CD14-positive monocyte (primary cell): ENCODE measurements around the gene CAMK1G. TPM values are rescaled to one million over a fixed set of nuclear protein-coding genes. Genes with fewer than 3 reads are reported as not detected.
A peak's percentile ranks its signal among the peaks of the same experiment; 100 is the strongest.

Experiments used
- DNase-seq, 3 donors: peaks; one replicate each; pipeline ENCODE4 v3.0.0-alpha.2; 2011 to 2022
- H2AFZ ChIP-seq: 2 replicates; pipeline ENCODE4 v1.6.0; 2012; ENCODE audit warnings: mild to moderate bottlenecking, low read depth, low read length, inconsistent platforms; ENCODE audit not compliant: insufficient read depth, poor library complexity, severe bottlenecking
- H3K27ac ChIP-seq, 2 donors: 1 replicate in 1 of 2; 2 replicates in 1 of 2; pipeline ENCODE4 v1.5.1; 2012 to 2013; ENCODE audit warnings: low read length in 2 of 2, control low read depth in 1 of 2, inconsistent platforms in 1 of 2, low read depth in 1 of 2, mild to moderate bottlenecking in 1 of 2
- H3K27me3 ChIP-seq, 2 donors: one replicate each; pipeline versions ENCODE4 v1.6.0 to v1.6.1; 2011 to 2013; ENCODE audit warnings: low read length in 2 of 2; ENCODE audit not compliant: control insufficient read depth in 2 of 2, insufficient read depth in 2 of 2
- H3K36me3 ChIP-seq, 2 donors: replicated peaks in 1 of 2; 1 replicate in 1 of 2; 2 replicates in 1 of 2; pipeline versions ENCODE4 v1.5.1 to v1.6.1; 2012 to 2013; ENCODE audit warnings: low read length in 2 of 2, control low read depth in 1 of 2, inconsistent platforms in 1 of 2, mild to moderate bottlenecking in 1 of 2; ENCODE audit not compliant: insufficient read depth in 2 of 2, control insufficient read depth in 1 of 2
- H3K4me1 ChIP-seq, 2 donors: 1 replicate in 1 of 2; 2 replicates in 1 of 2; pipeline versions ENCODE4 v1.5.1 to v1.6.1; 2012 to 2013; ENCODE audit warnings: low read length in 2 of 2, control low read depth in 1 of 2, inconsistent platforms in 1 of 2, mild to moderate bottlenecking in 1 of 2, moderate library complexity in 1 of 2; ENCODE audit not compliant: insufficient read depth in 2 of 2, control insufficient read depth in 1 of 2
- H3K4me2 ChIP-seq: replicated peaks from 2 replicates; pipeline ENCODE3; 2012; ENCODE audit warnings: low read length, moderate library complexity, mild to moderate bottlenecking; ENCODE audit not compliant: poor library complexity, severe bottlenecking; ENCODE audit errors: extremely low read depth
- H3K4me3 ChIP-seq, 3 experiments: fragments of 200-600 bp in 1 of 3; sonication (generic) in 1 of 3; replicated peaks in 1 of 3; 1 replicate in 2 of 3; 2 replicates in 1 of 3; pipeline ENCODE4 v1.5.1; 2011 to 2013; ENCODE audit warnings: low read length in 3 of 3, mild to moderate bottlenecking in 3 of 3, control low read depth in 2 of 3, low read depth in 2 of 3, inconsistent platforms in 1 of 3, moderate library complexity in 1 of 3
- H3K79me2 ChIP-seq: 2 replicates; pipeline ENCODE4 v1.6.0; 2012; ENCODE audit warnings: mild to moderate bottlenecking, control low read depth, inconsistent platforms, low read length, moderate library complexity; ENCODE audit not compliant: insufficient read depth
- H3K9ac ChIP-seq: 2 replicates; pipeline ENCODE4 v1.6.0; 2017; ENCODE audit warnings: low read length, mild to moderate bottlenecking; ENCODE audit not compliant: insufficient read depth, poor library complexity, severe bottlenecking
- H3K9me3 ChIP-seq, 2 donors: replicated peaks in 1 of 2; 1 replicate in 1 of 2; 2 replicates in 1 of 2; pipeline versions ENCODE4 v1.5.1 to v1.6.1; 2012 to 2013; ENCODE audit warnings: low read length in 2 of 2, control low read depth in 1 of 2; ENCODE audit not compliant: control insufficient read depth in 1 of 2, insufficient read depth in 1 of 2
- H4K20me1 ChIP-seq: 2 replicates; pipeline ENCODE4 v1.6.0; 2012; ENCODE audit warnings: mild to moderate bottlenecking, low read length, control low read depth, moderate library complexity; ENCODE audit not compliant: insufficient read depth
- H3K27ac Mint-ChIP-seq, 7 donors: one replicate each; pipeline ENCODE4 v1.8.0; 2020; ENCODE audit warnings: mild to moderate bottlenecking in 7 of 7, mixed read lengths in 7 of 7, moderate library complexity in 6 of 7, inconsistent platforms in 2 of 7
- H3K27me3 Mint-ChIP-seq, 3 donors: one replicate each; pipeline ENCODE4 v1.8.0; 2021 to 2022; ENCODE audit warnings: low read depth in 3 of 3, mild to moderate bottlenecking in 3 of 3, mixed read lengths in 3 of 3, moderate library complexity in 3 of 3, inconsistent platforms in 1 of 3
- H3K36me3 Mint-ChIP-seq, 2 donors: one replicate each; pipeline ENCODE4 v1.8.0; 2020; ENCODE audit warnings: mixed read lengths in 2 of 2, inconsistent platforms in 1 of 2, mild to moderate bottlenecking in 1 of 2
- H3K4me1 Mint-ChIP-seq: one replicate; pipeline ENCODE4 v1.8.0; 2020; ENCODE audit warnings: mild to moderate bottlenecking, mixed read lengths
- H3K4me3 Mint-ChIP-seq, 2 donors: one replicate each; pipeline ENCODE4 v1.8.0; 2020; ENCODE audit warnings: mild to moderate bottlenecking in 2 of 2, mixed read lengths in 2 of 2, moderate library complexity in 1 of 2
- H3K9me3 Mint-ChIP-seq, 7 donors: one replicate each; pipeline ENCODE4 v1.8.0; 2020 to 2022; ENCODE audit warnings: mixed read lengths in 7 of 7, mild to moderate bottlenecking in 6 of 7, moderate library complexity in 6 of 7, inconsistent platforms in 2 of 7
- CTCF ChIP-seq: fragments of 200-600 bp; IDR thresholded peaks from one replicate; pipeline ENCODE4 v1.8.0; 2022; ENCODE audit warnings: antibody characterized with exemption, mild to moderate bottlenecking
- whole genome bisulfite sequencing: methylation state at CpG from one replicate; pipeline ENCODE4 v1.1.5; 2013; ENCODE audit warnings: missing lambda C conversion rate; ENCODE audit not compliant: insufficient coverage; 5-methylcytosine and 5-hydroxymethylcytosine counted together
- intact Hi-C, 2 donors: fragments of 100-400 bp; cut with micrococcal nuclease; formaldehyde crosslinking; loops; one replicate each; pipeline versions ENCODE4 v1.15.0 to v1.15.1; 2023
- polyA plus RNA-seq, 3 donors: library from polyadenylated mRNA; depleted of rRNA in 1 of 3; unstranded in 2 of 3; stranded (reverse) in 1 of 3; fragments of 300-500 nt in 2 of 3; fragments of >200 nt in 1 of 3; fragmentation: Illumina TruSeq in 2 of 3; gene quantifications; 1 replicate in 2 of 3; 2 replicates in 1 of 3; pipeline ENCODE4 v1.2.3, GENCODE V29; 2012 to 2021

Gene CAMK1G
- polyA plus RNA-seq, 3 donors: not detected

GRCh38 chr1:209569455-209570207, 13.9 kb upstream of the CAMK1G start:
- Mint-ChIP-seq H3K9me3 (peaks cover 0 to 2% (median 0%) of the 10 kb centered on the region in 7 donors), H3K4me3 (peak overlapping the region; percentile 44 to 80), H3K27me3 (peaks cover 18 to 21% (median 20%) of the 10 kb centered on the region in 3 donors), H3K27ac (peak overlapping the region in 2 of 7 donors; percentile 32 to 46), H3K36me3 (no peaks in the 10 kb centered on the region), H3K4me1 (peaks cover 8% of the 10 kb centered on the region)
- H3K9ac ChIP-seq: no peak overlapping the region
- no peaks in the 10 kb centered on the region for H4K20me1 ChIP-seq
- H3K27me3 ChIP-seq: peaks cover 2 to 3% of the 10 kb centered on the region in 2 donors
- peak overlapping the region; percentile 57 for H2AFZ ChIP-seq
- H3K79me2 ChIP-seq: no peaks in the 10 kb centered on the region
- peak; percentile 84 for TF ChIP-seq CTCF
- no peak overlapping the region for H3K27ac ChIP-seq
- peak overlapping the region in 1 of 3 experiments; percentile 63 for H3K4me3 ChIP-seq
- WGBS: 23% methylated on average over 7 of the region's 9 CpGs
- H3K36me3 ChIP-seq: no peaks in the 10 kb centered on the region
- H3K9me3 ChIP-seq: no peaks in the 10 kb centered on the region
- peak; percentile 32 to 57 (median 57) for DNase-seq
- intact Hi-C loops: loop anchor here in 1 of 2 donors (5.0 kb wide), 1 partner anchor 917 kb away; no protein-coding TSS in a partner anchor
- peaks cover 0 to 4% of the 10 kb centered on the region in 2 donors for H3K4me1 ChIP-seq
- peak overlapping the region; percentile 58 for H3K4me2 ChIP-seq

- Mint-ChIP-seq H3K27ac (no peak overlapping the region), H3K36me3 (no peaks in the 10 kb centered on the region), H3K4me1 (peaks cover 8% of the 10 kb centered on the region), H3K9me3 (peaks cover 0 to 2% (median 0%) of the 10 kb centered on the region in 7 donors), H3K4me3 (peak overlapping the region in 1 of 2 donors; percentile 28), H3K27me3 (peaks cover 16 to 26% (median 20%) of the 10 kb centered on the region in 3 donors)
- TF ChIP-seq CTCF: no peak
- H3K4me3 ChIP-seq: no peak overlapping the region
- no peak overlapping the region for H3K4me2 ChIP-seq
- H2AFZ ChIP-seq: no peak overlapping the region
- no peaks in the 10 kb centered on the region for H3K9me3 ChIP-seq
- H4K20me1 ChIP-seq: no peaks in the 10 kb centered on the region
- WGBS: 67% methylated on average over 2 of the region's 3 CpGs
- intact Hi-C loops: no loop called here
- DNase-seq: no peak
- H3K36me3 ChIP-seq: no peaks in the 10 kb centered on the region
- no peak overlapping the region for H3K9ac ChIP-seq
- H3K79me2 ChIP-seq: no peaks in the 10 kb centered on the region
- H3K27me3 ChIP-seq: peaks cover 3 to 4% of the 10 kb centered on the region in 2 donors
- no peak overlapping the region for H3K27ac ChIP-seq
- H3K4me1 ChIP-seq: peaks cover 0 to 4% of the 10 kb centered on the region in 2 donors
Measured at GRCh38 chr1:209570743-209571142, 12.8 kb upstream of the CAMK1G start.
